Activated CD8-positive, alpha-beta memory T cell treated with anti-CD3 and anti-CD28 coated beads for 36 hours (primary cell): ENCODE results near the gene TPK1. TPM values are rescaled to one million over a fixed set of nuclear protein-coding genes. Genes with fewer than 3 reads are reported as not detected.

Experiments used
- CTCF ChIA-PET: fragments of 350-600 bp; sonication (Branson Sonifier 250); formaldehyde crosslinking; loops from one replicate; lab custom pipeline; 2021; ENCODE audit warnings: antibody characterized with exemption; lab: Charles Lee
- POLR2A ChIA-PET: fragments of 350-600 bp; sonication (Branson Sonifier 250); formaldehyde crosslinking; loops from one replicate; lab custom pipeline; 2021; ENCODE audit warnings: antibody characterized with exemption; lab: Charles Lee
- total RNA-seq, 2 experiments: library from RNA; stranded (reverse); gene quantifications; one replicate each; pipeline ENCODE4 v1.2.3, GENCODE V29; 2021

The TPK1 gene
- total RNA-seq = 10 to 100 TPM; 16.2 to 20.4 TPM

DNA sequence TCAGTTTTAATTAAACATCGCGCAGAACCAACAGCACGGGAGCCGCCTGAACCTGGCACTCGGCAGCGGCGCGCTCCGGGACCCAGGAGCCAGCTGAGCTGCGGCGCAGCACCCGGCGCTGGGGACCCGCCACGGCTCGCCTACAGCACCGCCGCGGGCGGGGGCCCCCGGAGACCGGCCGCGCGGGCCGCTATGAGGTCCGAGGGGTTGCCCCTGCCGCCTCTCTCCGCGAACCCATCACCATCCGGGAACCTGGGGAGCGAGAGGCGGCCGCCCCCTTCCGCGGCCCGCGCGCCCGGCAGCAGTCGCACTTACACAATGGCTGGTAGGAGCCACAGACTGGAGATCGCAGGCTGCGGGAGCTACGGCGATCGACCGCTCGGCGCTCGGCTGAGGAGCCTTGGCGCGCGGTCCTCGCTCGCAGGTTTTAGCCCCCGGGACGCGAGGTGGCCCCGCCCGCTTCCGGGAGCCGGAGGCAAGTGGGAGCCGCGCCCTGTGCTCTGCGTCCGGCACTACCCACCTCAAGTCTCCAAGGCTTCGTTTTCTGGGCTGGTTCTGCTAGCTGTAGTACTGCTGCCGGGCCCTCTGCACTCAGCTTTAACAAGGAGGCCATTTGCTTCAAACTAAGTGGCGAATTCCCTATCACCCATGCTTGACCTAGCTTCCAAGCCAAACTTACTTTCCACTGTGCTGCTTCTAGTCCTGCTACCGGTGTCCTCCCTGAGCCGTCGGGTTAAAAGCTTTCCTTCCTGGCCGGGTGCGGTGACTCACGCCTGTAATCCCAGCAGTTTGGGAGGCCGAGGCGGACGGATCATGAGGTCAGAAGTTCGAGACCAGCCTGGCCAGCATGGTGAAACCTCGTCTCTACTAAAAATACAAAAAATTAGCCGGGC is at the start of gene TPK1:
Gene TPK1 (minus strand): TSS at position 402 of the 893 bp plus-strand sequence. CDS start 451 bp downstream, outside the sequence.
- POLR2A ChIA-PET = interaction anchor here (0.6 to 3.3 kb wide), 8 partner anchors 14 to 444 kb away, joined by 3 to 63 read pairs (median 8); no protein-coding TSS in a partner anchor
- CTCF ChIA-PET = interaction anchor here (0.6 to 2.6 kb wide), 6 partner anchors 9 to 97 kb away, joined by 4 to 11 read pairs (median 5); no protein-coding TSS in a partner anchor

DNA sequence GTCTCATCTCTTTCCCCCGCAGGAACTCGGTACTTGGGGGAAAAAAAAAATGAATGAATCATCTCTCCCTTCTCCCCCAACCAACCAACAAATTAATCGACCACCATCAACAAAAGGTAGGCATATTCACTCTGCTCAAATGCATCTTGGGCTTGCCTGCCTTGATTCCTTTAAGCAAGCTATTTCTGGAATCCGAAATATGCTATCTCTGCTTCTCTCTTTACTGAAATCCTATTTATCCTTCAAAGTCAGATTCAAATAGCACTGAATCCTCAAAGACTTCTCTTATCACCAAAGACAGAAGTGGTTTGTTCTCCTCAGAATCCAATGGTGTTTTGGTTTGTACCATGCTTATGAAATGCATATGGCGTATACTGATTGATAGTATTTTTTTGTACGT is 49.6 kb upstream of the TPK1 start:
- CTCF ChIA-PET = no interaction called here
- POLR2A ChIA-PET = no interaction called here

DNA sequence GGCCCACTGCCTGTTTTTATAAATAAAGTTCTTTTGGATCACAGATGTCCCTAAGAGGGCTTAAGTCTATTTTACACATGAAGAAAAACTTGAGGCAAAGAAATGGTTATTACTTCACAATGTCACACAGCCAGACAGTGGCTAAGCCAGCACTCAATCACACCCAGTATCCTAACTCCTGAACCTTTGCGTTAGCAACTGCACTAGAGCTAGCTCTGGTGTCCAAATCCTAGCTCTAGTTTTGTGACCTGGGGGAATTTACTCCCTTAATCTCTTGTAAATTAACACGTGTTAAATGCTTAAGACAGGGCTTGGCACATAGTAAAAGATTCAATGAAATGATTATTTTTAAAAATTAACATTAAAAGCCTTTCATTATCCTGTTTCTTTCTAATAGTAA is 49.0 kb upstream of the TPK1 start:
- CTCF ChIA-PET = no interaction called here

DNA sequence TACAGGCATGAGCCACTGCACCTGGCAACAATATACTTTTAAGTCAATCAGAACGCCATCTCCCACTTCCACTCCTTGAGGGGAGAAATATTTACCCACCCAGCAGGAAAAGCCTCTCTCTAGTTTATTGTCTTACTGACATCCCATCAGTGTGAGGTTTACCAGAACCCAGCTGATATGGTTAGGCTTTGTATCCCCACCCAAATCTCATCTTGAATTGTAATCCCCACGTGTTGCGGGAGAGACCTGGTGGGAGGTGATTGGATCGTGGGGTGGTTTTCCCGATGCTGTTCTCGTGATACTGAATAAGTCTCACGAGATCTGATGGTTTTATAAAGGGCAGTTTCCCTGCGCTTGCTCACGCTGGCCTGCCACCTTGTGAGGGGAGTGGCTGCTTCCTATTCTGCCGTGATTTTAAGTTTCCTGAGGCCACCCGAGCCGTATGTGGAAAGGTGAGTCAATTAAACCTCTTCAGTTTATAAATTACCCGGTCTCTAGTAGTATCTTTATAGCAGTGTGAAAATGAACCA is 37.5 kb upstream of the TPK1 start:
- ChIA-PET POLR2A (no interaction called here), CTCF (no interaction called here)

More for the DNA sequence above, 49.0 kb upstream of the TPK1 start:
- POLR2A ChIA-PET = no interaction called here

DNA sequence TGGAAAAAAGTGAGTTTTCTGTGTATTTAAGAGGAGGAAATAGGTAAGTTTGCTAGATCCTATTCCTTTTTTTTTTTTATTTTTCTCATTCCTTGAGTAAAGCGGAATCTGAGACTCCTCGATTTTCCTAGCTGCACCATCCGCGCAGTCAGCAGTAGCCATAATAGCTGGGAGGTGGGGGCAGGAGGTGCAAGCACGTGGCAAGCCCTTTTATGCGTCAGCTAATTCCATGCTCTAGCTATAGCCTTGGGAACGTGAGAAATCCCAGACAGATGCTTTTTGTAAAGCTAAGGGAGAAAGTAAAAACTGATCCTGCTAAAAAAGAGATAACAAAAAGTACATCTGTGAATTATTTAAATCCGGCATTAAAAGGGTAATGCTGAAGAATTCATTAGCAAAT is 33.2 kb upstream of the TPK1 start:
- POLR2A ChIA-PET = no interaction called here
- CTCF ChIA-PET = no interaction called here

DNA sequence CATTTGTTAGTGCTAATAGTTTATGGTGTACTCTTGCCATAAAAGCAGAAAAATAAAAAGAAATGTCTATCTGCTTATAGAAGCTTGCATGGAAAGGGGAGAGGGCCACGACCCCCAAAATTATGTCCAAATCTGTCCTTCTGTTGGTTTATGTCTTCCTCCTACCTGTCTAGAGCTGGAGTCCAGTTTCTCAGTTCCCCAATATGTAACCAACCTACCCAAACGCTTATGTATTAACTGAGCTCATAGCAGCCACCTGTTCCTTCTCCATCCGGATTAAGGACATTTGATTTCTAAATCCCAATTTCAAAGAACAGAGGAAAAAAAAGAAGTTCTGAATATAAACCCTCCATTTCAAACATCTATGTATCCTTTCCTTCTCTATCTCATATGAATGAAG is 30.3 kb upstream of the TPK1 start:
- ChIA-PET POLR2A (no interaction called here), CTCF (no interaction called here)

DNA sequence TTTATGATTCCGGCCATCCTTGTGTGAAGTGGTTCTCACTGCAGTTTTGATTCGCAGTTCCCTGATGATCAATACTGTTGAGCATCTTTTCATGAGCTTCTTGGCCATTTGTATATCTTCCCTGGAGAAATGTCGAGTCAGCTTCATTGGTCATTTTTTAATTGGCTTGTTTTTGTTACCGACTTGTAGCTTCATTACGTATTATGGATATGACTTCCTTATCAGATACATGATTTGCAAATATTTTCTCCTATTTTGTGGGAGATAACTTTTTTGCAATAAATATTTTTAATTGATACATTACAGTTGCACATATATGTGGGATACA is 27.4 kb upstream of the TPK1 start:
- ChIA-PET CTCF (no interaction called here), POLR2A (no interaction called here)

DNA sequence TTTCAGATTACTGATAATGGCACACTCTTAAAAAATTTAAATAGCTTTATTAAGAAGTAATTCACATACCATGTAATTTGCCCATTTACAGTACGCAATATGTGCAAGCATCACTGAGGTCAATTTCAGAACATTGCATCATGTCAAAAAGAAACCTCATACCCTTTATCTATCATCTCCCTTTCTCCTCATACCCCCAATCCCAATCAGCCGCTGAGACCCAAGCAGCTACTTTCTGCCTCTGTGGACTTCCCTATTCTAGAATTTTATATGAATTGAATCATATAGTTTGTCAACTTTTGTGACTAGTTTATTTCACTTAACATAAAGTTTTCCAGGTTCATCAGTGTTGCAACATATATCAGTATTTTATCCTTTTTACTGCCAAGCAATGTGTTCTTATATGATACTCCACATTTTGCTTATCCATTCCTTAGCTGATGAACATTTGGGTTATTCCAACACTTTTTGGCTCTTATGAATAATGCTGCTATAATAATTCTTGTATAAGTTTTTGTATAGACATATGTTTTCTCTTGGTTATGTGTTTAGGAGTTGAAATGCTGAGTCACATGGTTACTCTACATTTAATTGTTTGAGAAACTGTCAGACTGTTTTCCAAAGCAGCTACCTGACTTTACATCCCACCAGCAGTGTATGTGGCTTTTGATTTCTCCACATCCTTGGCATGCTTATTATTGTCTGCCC is 26.9 kb upstream of the TPK1 start:
- ChIA-PET CTCF (no interaction called here), POLR2A (interaction anchor here (0.6 kb wide), 1 partner anchor 12 kb away, joined by 5 read pairs; no protein-coding TSS in a partner anchor)

DNA sequence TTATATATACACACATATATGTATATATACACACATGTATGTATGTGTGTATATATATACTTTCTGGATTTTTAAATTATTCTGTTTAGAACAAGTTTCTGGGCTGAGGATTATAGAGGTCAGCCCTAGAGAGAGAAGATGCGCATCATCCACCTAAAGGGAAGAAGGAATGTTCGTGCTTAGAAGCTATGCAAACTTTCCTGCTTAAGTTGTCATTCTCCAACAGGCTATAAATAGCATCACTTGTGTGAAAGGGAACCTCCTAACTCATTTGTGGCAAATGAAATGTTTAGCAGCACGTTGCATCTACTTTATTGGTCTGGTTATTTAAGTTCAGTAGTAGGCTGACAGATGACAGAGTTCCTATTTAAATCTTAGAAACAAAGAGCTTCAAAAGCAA is 23.9 kb upstream of the TPK1 start:
- POLR2A ChIA-PET = no interaction called here
- CTCF ChIA-PET = no interaction called here

DNA sequence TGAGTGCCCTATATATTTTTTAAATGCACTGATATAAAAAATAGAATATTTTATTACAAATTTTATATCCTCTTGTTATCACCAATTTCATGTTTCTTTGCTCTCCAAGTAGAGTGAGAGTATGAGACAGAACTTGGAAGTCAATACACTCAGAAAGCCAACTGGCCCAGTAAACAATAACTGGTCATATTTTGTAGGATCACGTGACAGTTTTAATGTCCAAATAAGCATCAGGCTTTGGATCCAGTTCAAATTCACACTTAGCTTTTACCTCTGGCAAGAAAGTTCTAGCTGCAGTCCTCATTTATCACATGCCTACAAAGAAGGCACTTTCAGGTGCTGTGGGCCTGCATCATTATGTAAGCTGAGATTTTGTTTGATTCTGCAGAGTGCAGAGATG is 21.6 kb upstream of the TPK1 start:
- POLR2A ChIA-PET = no interaction called here
- CTCF ChIA-PET = no interaction called here

DNA sequence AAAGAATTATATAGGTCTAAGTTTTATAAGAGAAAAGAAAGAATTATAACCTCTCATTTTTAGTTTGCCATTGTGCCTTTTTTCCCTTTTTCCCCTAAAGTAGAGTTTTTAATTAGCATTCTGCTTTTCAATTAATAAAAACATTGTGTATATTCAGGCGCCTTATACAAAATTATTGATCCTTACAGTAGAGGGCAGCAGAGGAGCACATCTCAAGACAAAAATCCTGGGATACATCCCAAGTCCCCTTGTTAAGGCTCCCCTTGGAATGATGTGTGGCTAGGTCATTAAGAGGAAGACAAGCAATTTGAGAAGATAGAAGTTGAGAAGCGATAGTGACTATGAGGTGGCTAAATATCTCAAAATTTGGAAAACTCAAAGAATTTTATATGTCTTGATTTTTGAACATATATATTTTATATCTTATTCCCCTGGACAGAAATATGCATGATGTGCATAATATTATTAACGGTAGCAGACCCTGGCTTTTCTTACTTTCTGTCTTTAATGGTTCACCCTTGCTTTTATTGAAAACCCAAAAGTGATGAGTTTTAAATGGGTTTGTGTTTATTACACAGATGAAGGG is 19.1 kb upstream of the TPK1 start:
- ChIA-PET POLR2A (no interaction called here), CTCF (no interaction called here)

DNA sequence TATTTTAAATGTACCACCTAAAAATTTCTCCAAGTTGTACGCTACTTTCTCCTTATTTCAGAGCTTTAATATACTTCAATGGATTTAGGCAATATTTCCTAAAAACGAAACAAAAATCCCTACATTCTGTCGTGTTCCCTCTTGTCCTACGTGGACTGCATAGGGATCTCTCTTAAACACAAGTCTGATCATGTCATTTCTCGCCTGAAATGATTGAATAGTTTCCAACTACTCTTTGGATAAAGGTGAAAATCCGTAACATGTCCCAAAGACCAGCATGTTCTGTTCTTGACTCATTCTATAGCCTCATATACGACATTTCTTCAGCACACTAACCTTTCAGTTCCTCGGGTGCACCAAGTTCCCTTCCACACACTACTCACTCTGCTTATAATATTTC is 17.7 kb upstream of the TPK1 start:
- CTCF ChIA-PET = no interaction called here
- POLR2A ChIA-PET = no interaction called here

DNA sequence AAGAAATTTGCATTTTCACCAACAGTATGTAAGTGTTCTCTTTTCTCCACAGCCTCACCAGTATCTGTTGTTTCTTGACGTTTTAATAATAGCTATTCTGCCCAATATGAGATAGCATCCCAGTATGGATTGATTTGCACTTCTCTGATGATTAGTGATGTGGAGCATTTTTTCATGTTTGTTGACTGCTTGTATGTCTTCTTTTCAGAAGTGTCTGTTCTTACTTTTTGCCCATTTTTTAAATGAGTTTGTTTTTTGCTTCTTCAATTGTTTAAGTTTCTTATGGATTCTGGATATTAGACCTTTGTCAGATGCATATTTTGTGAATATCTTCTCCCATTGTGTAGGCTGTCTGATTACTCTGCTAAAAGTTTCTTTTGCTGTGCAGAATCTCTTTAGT is 12.2 kb upstream of the TPK1 start:
- ChIA-PET CTCF (no interaction called here), POLR2A (no interaction called here)

DNA sequence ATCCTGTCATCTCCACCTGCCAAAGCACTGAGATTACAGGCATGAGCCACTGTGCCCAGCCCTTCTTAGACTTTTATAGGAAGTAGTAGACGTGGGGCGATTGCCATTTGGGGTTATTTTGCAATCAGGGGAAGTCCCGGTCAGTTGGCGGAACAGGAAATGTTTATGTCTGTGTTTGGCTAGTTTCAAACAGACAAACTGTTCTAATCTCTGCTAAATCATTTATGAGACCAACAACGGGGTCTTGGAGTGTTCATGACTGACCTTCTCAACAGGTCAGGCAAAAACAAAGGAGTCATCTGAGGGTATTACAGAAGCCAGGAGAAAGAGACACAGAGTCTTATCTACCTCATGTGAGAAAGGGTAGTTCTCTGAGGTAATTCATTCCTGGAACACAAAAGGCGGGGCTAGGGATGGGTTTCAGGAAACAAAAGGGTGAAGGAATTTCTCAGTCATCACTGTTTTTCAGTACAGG is 6.6 kb upstream of the TPK1 start:
- CTCF ChIA-PET = no interaction called here

DNA sequence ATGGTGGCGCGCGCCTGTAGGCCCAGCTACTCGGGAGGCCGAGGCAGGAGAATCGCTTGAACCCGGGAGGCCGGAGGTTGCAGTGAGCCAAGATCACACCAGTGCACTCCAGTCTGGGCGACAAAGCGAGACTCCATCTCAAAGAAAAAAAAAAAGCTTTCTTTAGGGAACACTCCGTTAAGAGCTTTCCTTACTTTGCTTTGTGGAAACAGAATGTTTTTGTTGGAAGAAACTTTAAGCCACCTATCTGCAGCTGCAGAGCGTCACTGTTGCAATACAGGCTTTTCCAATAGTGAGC is 641 bp upstream of the TPK1 start:
- POLR2A ChIA-PET = interaction anchor here (0.7 to 3.3 kb wide), 4 partner anchors 14 to 24 kb away, joined by 3 to 63 read pairs (median 10); no protein-coding TSS in a partner anchor
- CTCF ChIA-PET = interaction anchor here (2.0 to 2.6 kb wide), 2 partner anchors 16 to 18 kb away, joined by 11 read pairs; no protein-coding TSS in a partner anchor

More for the DNA sequence above, 6.6 kb upstream of the TPK1 start:
- POLR2A ChIA-PET = no interaction called here

DNA sequence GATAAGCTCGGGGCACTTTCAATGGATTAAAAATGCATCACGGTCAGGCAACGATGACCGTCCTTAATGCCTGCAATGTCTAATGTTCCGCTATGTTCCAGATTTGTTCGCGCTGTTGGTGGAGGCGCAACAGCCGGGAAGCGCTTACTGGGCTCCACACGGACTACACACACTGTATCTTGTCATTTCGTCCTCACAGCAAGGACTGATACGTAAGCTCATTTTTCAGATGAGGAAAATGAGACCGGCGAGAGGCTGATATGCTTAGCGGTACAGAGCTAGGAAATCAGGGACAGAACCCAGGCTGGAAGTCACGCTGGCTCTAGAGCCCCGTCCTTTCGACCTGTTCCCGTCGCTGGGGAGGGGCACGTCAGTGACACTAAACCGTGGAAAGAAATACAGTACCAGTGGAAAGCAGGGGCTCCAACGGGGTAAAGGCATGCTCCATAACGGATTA is 670 bp downstream of the TPK1 start:
- ChIA-PET CTCF (interaction anchor here (0.9 to 2.6 kb wide), 4 partner anchors 9 to 17 kb away, joined by 4 to 11 read pairs (median 8); no protein-coding TSS in a partner anchor), POLR2A (interaction anchor here (0.6 to 3.3 kb wide), 4 partner anchors 13 to 25 kb away, joined by 3 to 63 read pairs (median 10); no protein-coding TSS in a partner anchor)

DNA sequence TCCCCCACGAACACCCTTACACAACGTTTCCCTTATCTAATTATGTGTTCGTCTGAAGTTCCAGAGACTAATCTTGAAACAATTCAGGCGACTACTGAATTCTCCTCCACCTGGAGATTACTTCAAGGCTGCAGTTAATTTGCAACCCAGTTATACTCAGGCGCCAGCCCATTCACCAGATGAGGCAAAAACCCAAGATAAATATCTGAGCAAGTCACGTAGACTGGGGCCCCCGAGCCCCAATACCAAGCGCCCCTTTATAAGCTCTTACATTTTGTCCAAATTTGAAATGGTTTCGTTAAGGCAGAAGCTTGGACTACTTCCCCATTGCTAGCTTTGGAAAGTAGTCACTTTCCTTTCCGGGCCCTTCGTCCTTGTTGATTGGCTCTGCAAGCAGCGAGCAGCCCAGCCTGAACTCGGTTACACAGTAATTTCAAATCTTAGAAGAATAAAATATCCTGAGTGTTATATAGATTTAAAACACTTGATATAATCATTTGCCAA is 1.2 kb downstream of the TPK1 start:
- POLR2A ChIA-PET = interaction anchor here (0.6 to 3.3 kb wide), 5 partner anchors 12 to 96 kb away, joined by 3 to 63 read pairs (median 4); no protein-coding TSS in a partner anchor
- CTCF ChIA-PET = interaction anchor here (1.8 to 2.6 kb wide), 3 partner anchors 12 to 16 kb away, joined by 4 to 11 read pairs (median 11); no protein-coding TSS in a partner anchor

DNA sequence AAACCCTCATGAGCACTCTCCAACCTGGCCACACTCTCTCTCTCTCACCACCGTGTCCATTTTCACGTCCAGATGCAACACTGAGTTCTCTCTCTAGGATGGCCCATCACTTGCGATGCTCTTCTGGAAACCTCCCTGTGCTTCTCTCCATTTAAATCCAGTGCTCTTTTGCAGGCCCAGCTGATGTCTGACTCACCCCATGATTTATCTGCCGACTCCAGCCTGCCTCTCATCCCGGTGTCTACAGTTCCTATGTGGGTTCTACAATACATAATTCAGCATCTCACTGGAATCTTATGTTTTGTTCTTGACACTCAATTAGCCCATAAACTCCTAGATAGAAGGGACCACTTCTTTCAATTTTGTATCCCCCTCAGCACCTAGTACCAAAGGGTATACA is 5.0 kb downstream of the TPK1 start:
- CTCF ChIA-PET = interaction anchor here (0.7 kb wide), 1 partner anchor 81 kb away, joined by 3 read pairs; no protein-coding TSS in a partner anchor
- POLR2A ChIA-PET = no interaction called here
